Measurements from ENCODE around the gene ZCCHC2.

ZCCHC2 gene

DNA sequence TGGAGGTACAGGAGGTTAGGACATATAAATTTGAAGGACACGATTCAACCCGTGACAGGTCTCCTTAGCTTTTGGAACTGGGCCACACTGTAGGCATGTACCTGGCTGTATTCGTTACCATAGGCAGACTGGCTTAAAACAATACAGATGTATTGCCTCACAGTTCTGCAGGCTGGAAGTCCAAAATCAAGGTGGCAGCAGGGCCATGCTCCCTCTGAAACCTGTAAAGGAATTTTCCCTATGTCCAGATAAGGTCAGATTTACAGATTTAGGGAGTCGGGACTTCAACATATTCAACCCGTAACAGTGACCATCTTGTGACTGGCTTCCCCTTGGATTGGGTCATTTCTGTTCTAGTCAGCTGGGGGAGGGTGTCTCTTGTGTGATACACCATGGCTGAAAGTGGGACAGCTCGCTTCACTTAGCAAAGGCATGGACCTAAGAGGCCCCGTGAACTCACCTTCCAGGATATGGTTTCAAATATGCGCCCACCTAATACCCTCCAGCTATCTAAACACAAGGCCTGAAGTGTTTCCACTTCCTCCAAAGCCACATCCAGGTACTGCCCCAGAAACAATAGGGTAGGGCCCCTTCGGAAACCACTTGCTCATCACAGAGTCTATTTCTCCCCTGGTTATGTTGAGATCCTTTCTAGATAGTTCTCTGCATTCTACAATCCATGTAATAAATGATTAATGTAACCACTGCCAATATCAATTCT lies 85.0 kb downstream of the ZCCHC2 start:
- no peak for DNase-seq (ENCODE audit: low read depth in 2 of 2)

DNA sequence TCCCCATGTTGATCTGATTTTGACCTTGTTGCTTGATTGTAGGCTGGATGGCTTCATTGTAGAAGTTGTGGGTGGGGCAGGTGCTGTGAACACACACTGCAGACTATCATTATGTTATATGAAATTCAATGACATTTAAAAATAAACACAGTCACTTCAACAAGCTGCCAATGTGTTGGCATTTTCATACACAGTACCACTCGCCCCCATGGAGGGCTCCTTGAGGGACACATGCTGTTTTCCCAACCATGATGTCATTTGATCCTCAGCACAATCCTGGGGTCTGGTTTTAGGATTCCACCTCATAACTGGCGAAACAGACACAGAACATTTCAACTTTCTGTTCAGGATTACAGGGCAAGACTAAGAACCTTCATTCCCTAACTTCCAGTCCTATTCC lies 86.9 kb downstream of the ZCCHC2 start:
- DNase-seq (ENCODE audit: low read depth in 2 of 2): no peak

DNA sequence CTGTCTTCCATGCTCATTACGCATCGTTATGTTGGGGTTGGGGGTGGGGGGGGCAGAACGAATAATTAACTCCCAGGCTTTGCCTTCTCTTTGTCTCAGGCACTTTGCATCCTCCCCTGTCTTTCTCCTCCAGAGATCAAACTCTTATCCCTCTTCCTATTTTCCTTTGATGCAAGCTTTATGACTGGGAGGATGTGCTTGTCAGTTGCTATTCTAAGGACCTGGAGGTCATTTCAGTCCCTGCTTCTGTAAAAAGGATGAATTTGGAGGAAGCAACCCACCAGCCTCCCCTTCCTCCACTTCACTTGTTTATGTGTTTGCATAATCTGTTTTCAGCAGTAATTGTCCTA lies 87.5 kb downstream of the ZCCHC2 start:
- no peak for DNase-seq (ENCODE audit: low read depth in 2 of 2)

DNA sequence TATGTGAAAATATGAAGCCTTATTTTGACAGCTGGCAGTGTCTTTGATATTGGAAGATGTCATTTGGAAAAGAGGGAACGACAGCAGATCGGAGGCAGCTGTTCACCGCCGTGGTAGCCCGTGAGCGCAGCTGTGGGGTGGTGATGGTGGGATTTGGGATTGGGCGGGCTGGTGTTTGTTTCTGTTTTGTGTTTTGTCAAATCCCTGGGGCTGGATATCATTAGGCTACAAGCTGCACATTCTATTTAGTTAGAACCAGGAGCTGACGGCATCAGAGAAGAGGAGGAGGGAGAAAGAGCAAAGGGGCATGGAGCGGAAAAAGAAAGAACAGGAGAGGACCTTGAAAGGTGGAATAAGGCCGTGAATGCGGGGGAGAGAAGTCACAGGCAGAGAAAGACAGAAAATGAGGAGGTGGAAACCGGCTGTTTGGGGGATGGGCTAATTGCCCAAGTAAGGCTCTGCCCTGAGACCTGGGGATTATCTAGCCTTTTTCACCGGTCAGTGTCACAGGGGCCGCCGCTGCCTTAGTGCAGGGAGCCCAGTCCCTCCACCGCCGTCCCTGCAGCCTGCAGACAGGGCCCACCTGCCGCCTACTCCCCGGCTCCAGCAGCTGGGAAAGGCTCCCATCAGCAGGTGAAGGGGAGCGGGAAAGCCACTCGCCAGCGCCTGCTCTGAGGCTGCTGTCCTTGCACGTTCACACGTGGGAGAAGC lies 88.0 kb downstream of the ZCCHC2 start:
- no peak for DNase-seq (ENCODE audit: low read depth in 2 of 2)

DNA sequence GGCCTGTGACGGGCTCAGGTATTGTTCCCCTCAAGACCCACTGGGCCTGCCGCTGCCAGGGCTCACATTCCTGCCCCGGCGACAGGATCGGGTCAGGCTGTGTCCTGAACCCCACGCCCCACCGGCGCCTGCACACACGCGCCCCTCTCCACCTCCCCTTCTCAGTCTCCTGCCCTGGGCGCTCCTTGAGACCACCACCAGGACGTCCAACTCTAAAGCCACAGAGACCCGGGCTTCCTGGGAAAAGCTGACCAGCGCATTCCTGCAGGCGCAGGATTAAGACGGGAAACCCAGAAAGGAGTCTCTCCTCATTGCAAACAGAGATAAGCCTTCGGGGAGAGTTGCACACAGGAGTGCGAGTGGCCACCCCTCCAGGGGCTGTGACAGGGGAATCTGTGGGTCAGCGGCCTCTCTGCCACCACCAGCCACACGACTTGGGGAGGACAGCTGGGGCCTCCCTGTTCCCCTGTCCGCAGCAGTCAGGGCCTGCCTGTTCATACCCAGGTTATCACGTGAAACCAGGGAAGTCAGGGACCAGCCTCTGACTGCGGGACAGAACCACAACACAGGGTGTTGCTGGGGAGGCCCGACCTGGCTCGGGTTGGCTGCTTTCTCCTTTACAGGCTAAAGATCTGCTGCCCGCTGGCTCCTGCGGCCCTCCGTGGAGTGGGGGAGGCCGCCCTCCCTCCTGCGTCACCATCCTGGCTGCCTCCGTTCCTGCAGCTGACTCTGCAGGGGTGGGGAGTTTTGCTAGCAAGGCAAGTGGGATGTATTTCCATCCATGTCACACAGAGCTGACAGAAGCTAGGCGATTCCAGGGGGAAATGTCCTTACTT lies 88.8 kb downstream of the ZCCHC2 start:
- no peak for DNase-seq (ENCODE audit: low read depth in 2 of 2)

DNA sequence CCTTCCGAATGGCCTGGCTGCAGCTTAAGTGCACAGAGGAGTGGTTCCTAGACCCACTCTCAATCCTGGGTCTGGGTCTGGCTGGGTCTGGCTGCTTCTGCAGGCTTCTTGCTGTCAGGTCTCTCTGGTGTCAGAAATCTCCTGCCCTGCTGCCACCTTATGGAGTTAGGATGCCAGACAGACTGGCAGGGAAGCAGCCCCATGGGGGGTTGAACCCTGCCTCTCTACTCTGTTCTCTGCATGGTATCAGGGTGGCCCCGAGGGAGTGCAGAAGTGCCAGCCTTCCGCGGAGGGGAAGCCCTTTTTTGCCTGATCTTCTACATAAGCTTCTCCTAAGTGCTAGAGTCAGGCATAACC lies 89.4 kb downstream of the ZCCHC2 start:
- DNase-seq (ENCODE audit: low read depth in 2 of 2): no peak

DNA sequence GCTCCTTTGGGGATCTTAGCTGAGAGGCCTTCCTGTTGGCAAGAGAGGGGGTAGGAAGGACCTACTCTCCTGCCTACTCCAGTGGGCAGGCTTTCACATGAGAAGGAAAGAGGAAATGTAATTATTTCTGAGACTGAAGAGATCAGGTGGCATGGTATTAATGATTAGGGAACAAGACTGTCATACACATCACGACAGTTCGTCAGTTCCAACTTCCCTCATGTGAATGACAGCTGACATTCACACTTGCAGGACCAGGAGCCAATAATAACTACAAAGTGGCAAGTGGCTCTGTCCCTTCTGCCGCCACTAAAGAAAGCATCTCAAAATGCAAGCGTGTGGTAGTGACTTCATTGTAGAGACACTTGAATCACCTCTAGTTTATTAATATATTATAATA lies 90.0 kb downstream of the ZCCHC2 start:
- no peak for DNase-seq (ENCODE audit: low read depth in 2 of 2)

DNA sequence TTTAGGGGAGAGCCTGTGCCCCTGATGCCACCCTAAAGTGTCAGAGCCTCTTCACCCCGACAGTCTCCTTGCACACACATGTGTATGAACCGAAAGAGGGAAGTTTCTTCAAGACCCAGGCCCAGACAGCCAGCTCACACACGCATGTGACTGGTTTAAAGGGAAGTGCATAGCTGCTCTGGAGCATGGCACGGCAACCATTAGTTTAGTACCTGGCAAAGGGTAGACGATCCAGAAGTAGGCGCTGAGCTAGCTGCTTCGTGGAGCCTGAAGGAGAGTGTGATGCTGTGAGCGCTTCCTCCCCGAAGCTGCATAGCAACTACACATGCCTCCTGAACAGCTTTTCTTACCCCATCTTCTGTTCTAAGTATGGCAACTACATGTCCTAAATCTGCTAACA lies 91.7 kb downstream of the ZCCHC2 start:
- DNase-seq (ENCODE audit: low read depth in 2 of 2): no peak

DNA sequence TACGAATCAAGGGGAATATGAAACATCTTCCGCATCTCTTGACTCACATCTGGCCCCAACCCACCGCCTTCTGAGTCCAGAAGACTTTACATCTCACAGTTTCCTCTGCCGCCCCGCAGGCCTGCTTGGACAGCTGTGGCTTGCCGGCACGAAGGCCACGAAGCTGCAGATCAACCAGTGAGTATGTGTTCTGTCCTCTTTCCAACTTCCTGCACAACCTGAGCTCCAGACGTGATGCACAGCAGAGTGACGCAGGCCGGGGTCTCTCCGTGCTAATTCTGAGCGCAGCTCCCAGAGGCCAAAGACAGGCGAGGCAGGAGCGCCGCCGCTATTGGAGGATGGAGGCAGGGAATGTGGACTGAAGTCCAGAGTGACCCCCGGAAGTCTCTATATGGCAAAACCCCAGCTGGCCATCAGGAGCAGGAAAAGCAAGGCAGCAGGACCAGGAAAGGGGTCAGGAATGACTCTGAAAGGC lies 93.5 kb downstream of the ZCCHC2 start:
- DNase-seq (ENCODE audit: low read depth in 2 of 2): no peak

DNA sequence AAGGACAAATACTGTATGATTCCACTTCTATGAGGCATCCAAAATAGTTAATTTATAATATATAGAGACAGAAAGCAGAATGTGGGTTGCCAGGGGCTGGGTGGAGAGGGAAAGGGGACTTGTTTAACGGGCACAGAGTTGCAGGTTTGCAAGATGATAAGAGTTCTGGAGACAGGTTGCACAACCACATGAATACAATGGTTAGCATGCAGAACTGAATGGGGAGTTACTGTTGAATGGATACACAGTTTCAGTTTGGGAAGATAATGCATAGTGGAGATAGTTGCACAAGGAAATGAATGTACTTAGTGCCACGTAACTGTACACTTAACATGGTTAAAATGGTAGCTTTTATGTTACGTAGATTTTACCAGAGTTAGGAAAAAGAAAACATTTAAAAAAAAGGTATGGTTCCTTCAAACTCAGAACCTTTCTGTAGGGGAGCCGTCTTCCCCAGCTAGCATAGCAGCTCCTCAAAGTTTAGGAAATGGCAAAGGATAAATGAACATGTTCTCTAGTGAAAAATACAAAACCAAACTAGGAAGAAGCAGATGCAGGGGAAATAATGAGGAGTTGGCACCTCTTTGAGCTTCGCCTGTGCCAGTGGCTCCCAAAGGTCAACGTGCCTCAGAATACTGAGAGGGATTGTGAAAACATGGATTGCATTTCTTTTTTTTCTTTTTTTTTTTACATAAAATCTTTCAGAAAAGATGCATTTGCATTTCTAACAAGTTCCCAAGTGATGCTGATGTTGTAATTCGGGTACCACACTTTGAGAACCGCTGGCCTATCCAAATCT lies 95.2 kb downstream of the ZCCHC2 start:
- no peak for DNase-seq (ENCODE audit: low read depth in 2 of 2)

DNA sequence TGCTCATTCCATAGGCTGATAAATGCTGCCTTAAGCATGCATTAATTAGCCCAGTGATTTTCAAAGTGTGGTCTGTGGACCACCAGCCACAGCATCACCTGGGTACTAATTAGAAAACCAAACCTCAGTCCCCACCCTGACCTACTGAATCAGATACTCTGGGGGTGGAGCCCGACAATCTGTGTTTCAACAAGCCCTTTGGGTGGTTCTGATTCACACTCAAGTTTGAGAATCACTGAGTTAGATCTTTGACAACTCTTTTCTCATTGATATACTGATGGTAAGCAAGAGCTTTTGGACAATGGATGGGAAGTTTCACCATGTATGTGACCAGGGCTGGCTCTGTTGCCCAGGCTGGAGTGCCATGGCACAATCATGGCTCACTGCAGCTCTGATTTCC lies 95.9 kb downstream of the ZCCHC2 start:
- DNase-seq (ENCODE audit: low read depth in 2 of 2): no peak

DNA sequence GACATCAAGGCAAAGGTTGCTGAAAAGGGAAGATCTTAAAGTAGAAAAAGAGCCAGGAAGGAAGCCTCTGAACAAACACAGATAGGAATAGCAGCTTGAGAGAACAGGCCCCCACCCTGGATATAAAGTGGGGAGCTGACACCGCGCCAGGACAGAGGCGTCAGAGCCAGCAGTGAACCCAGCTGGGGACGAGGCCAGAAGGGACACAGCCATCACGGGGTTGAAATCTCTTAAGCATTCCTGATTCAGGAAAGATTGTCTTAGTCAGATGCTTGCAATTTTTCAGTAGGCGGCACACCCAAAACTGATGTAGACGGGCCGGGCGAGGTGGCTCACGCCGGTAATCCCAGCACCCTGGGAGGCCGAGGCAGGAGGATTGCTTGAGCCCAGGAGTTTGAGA lies 98.7 kb downstream of the ZCCHC2 start:
- no peak for DNase-seq (ENCODE audit: low read depth in 2 of 2)

DNA sequence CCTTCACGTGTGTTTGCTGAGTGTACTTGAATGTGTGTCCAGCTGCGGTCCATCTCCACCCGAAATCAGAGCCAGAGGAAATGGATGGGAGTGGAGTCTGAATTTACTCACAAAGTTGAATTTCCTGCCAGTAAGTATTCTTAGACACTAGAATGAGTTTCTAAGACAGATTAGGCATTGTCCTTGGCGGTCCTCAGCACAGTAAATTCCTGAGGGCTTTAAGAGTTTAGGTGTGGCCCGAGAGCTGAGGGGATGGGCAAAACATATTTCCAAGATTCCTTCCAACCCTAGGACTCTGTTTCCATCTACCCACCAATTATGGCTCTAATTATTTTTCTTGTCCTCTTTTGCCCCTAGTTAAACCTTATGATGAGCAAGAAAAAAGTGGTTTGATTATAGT lies 102.2 kb downstream of the ZCCHC2 start:
- DNase-seq (ENCODE audit: low read depth in 2 of 2): no peak

All from stimulated activated CD8-positive, alpha-beta memory T cell treated with anti-CD3 and anti-CD28 coated beads, Interleukin-15, amount 100 ng/mL, for 48 hours (primary cell).